HepG2 (cell line): ENCODE data around the gene LGALS3. TPM values are rescaled to one million over a fixed set of nuclear protein-coding genes. Genes with fewer than 3 reads are reported as not detected.

ENCODE experiments used
- ATAC-seq: fragments of 200-7000 bp; cut with Tn5 transposase; 3 replicates; pipeline ENCODE4 v1.9.1; 2020; ENCODE audit warnings: mild to moderate bottlenecking, moderate library complexity
- BruUV-seq: library from RNA; stranded (reverse); fragments of 400-500 nt; replicated peaks from 2 replicates; lab custom pipeline; 2021; lab: Mats Ljungman, UMichigan
- CTCF ChIA-PET: fragments of 300-600 bp; formaldehyde crosslinking; extraction: SDS; loops from one replicate; lab custom pipeline; 2021; ENCODE audit warnings: low total read pairs, inconsistent platforms, low intra/inter-chr PET ratio; lab: Yijun Ruan, JAX
- POLR2A ChIA-PET: fragments of 350-600 bp; sonication (Branson Sonifier 250); formaldehyde crosslinking; loops from one replicate; lab custom pipeline; 2020; ENCODE audit warnings: antibody characterized with exemption, inconsistent platforms; lab: Yijun Ruan, JAX
- DNase-seq: peaks from one replicate; pipeline ENCODE4 v3.0.0-alpha.2; 2015; ENCODE audit warnings: low spot score
- FAIRE-seq: peaks from 3 replicates; lab custom pipeline; 2011; peaks lifted over from hg19 to GRCh38; lab: Jason Lieb, UNC
- H2AFZ ChIP-seq: one replicate; pipeline ENCODE4 v1.6.1; 2011; ENCODE audit warnings: low read length, inconsistent platforms
- H3K27ac ChIP-seq: fragments of 300-600 bp; 3 replicates; pipeline ENCODE4 v1.8.0; 2011; ENCODE audit warnings: mixed run types, mild to moderate bottlenecking, mixed read lengths, low read length, inconsistent platforms; ENCODE audit not compliant: insufficient read depth; ENCODE audit errors: extremely low read length
- H3K27me3 ChIP-seq, 2 experiments: fragments of 200-600 bp in 1 of 2; 2 replicates in 1 of 2; 3 replicates in 1 of 2; pipeline versions ENCODE4 v1.6.0 to v1.8.0; 2011; ENCODE audit warnings: low read length in 2 of 2, mild to moderate bottlenecking in 2 of 2, moderate library complexity in 2 of 2, inconsistent platforms in 1 of 2; ENCODE audit not compliant: insufficient read depth in 2 of 2, control insufficient read depth in 1 of 2
- H3K36me3 ChIP-seq, 2 experiments: fragments of 200-600 bp in 1 of 2; replicated peaks in 1 of 2; 2 replicates in 1 of 2; 3 replicates in 1 of 2; pipeline versions ENCODE4 v1.5.1 to v1.8.0; 2011; ENCODE audit warnings: low read length in 2 of 2, inconsistent platforms in 1 of 2; ENCODE audit not compliant: insufficient read depth in 2 of 2, control insufficient read depth in 1 of 2
- H3K4me1 ChIP-seq: 2 replicates; pipeline ENCODE4 v1.5.1; 2012; ENCODE audit warnings: low read length, inconsistent platforms; ENCODE audit not compliant: insufficient read depth
- H3K4me2 ChIP-seq: 2 replicates; pipeline ENCODE4 v1.6.0; 2011; ENCODE audit warnings: low read depth, low read length, inconsistent platforms
- H3K4me3 ChIP-seq, 3 experiments: fragments of 200-600 bp in 1 of 3; sonication (generic), shearing (Covaris generic) in 1 of 3; replicated peaks in 1 of 3; 2 replicates each; pipeline ENCODE4 v1.5.1; 2011 to 2016; ENCODE audit warnings: low read length in 3 of 3, inconsistent platforms in 2 of 3, low read depth in 2 of 3, mild to moderate bottlenecking in 2 of 3, control low read depth in 1 of 3, mixed read lengths in 1 of 3; ENCODE audit not compliant: insufficient read depth in 1 of 3
- H3K79me2 ChIP-seq: one replicate; pipeline ENCODE4 v1.6.1; 2011; ENCODE audit warnings: low read length, inconsistent platforms; ENCODE audit not compliant: insufficient read depth
- H3K9ac ChIP-seq: 2 replicates; pipeline ENCODE4 v1.6.0; 2011; ENCODE audit warnings: mild to moderate bottlenecking, low read depth, low read length, inconsistent platforms; ENCODE audit not compliant: insufficient read depth
- H3K9me3 ChIP-seq: 2 replicates; pipeline ENCODE4 v1.5.1; 2012; ENCODE audit warnings: mild to moderate bottlenecking, low read length
- H4K20me1 ChIP-seq: 2 replicates; pipeline ENCODE4 v1.6.0; 2011; ENCODE audit warnings: inconsistent platforms, mild to moderate bottlenecking, low read length, moderate library complexity; ENCODE audit not compliant: insufficient read depth
- CEBPB ChIP-seq: IDR thresholded peaks from 2 replicates; pipeline ENCODE4 v1.6.1; 2011; ENCODE audit warnings: low read depth, low read length, improper control_type of control experiment, borderline replicate concordance
- GMEB2 ChIP-seq: IDR thresholded peaks from 2 replicates; pipeline ENCODE4 v1.6.1; 2016; ENCODE audit warnings: missing biosample characterization, missing genetic modification reagents, low read depth
- MTF2 ChIP-seq: sonication (generic); formaldehyde crosslinking; IDR thresholded peaks from 2 replicates; pipeline ENCODE4 v1.5.0; 2020; ENCODE audit warnings: missing genetic modification reagents, borderline replicate concordance
- NAIF1 ChIP-seq: sonication (generic); formaldehyde crosslinking; IDR thresholded peaks from 2 replicates; pipeline ENCODE4 v1.5.0; 2020; ENCODE audit warnings: mild to moderate bottlenecking, missing genetic modification reagents, borderline replicate concordance
- POLR2AphosphoS5 ChIP-seq: IDR thresholded peaks from 2 replicates; pipeline ENCODE4 v1.6.1; 2012; ENCODE audit warnings: low read depth, low read length
- RARG ChIP-seq: sonication (generic); formaldehyde crosslinking; IDR thresholded peaks from 2 replicates; pipeline ENCODE4 v1.4.0; 2020; ENCODE audit warnings: low read depth, mild to moderate bottlenecking, missing genetic modification reagents
- SMAD1 ChIP-seq: sonication (generic); formaldehyde crosslinking; IDR thresholded peaks from 2 replicates; pipeline ENCODE4 v1.4.0; 2020; ENCODE audit warnings: missing genetic modification reagents, low read depth, mild to moderate bottlenecking, borderline replicate concordance
- SP5 ChIP-seq: IDR thresholded peaks from 2 replicates; pipeline ENCODE4 v1.6.1; 2016; ENCODE audit warnings: low read depth, borderline replicate concordance
- TOPORS ChIP-seq: sonication (generic); formaldehyde crosslinking; IDR thresholded peaks from 2 replicates; pipeline ENCODE4 v1.8.0; 2023; ENCODE audit warnings: mild to moderate bottlenecking, missing genetic modification reagents
- ZNF563 ChIP-seq: sonication (generic); formaldehyde crosslinking; IDR thresholded peaks from 2 replicates; pipeline ENCODE4 v1.8.0; 2022; ENCODE audit warnings: mild to moderate bottlenecking, moderate library complexity, missing genetic modification reagents
- WGBS: methylation state at CpG from one replicate; pipeline ENCODE4 v1.1.6; 2017; ENCODE audit warnings: low lambda C conversion rate; 5-methylcytosine and 5-hydroxymethylcytosine counted together
- in situ Hi-C: cut with HindIII; loops from 2 replicates; pipeline ENCODE4 v1.10.0; 2017; ENCODE audit warnings: low pct_unique_long_range_greater_than_20kb; ENCODE audit not compliant: extremely low pct_ligation_motif_present
- intact Hi-C: fragments of 100-400 bp; cut with micrococcal nuclease; formaldehyde crosslinking; loops from one replicate; pipeline ENCODE4 v1.10.0; 2022; ENCODE audit not compliant: unreplicated experiment
- polyA plus RNA-seq, 8 experiments: library from polyadenylated mRNA; depleted of rRNA in 3 of 8; stranded (reverse) in 7 of 8; unstranded in 1 of 8; fragments of >200 nt; fragmentation: Illumina TruSeq in 4 of 8; extraction: Trizol in 4 of 8; gene quantifications; 2 replicates each; pipeline versions ENCODE4 v1.2.1 to v1.2.3, GENCODE V29; 2011 to 2016; ENCODE audit warnings: low read depth in 4 of 8, missing spikeins in 1 of 8, mixed read lengths in 1 of 8; ENCODE audit not compliant: insufficient read depth in 1 of 8
- total RNA-seq, 5 experiments: library from RNA; depleted of rRNA; stranded (reverse); fragments of >200 nt; fragmentation: Illumina TruSeq; extraction: Trizol; gene quantifications; 2 replicates each; pipeline ENCODE4 v1.2.3, GENCODE V29; 2016; ENCODE audit warnings: low read depth in 1 of 5
- TF ChIP-seq, protein P1 (sequence below): IDR thresholded peaks from 2 replicates; pipeline ENCODE4 v1.6.1; 2016; ENCODE audit warnings: low read depth, missing genetic modification reagents, missing compliant biosample characterization
- TF ChIP-seq, protein P2 (sequence below): sonication (generic); formaldehyde crosslinking; conservative IDR thresholded peaks from 2 replicates; pipeline ENCODE4 v1.8.0; 2022; ENCODE audit warnings: low read depth, missing genetic modification reagents

The LGALS3 gene
- total and polyA plus RNA-seq, 2 of the 13 experiments (the other 11 are each of a cell fraction or from before 2014, with no cell fraction given), result 5.0 to 97.4 TPM

DNA sequence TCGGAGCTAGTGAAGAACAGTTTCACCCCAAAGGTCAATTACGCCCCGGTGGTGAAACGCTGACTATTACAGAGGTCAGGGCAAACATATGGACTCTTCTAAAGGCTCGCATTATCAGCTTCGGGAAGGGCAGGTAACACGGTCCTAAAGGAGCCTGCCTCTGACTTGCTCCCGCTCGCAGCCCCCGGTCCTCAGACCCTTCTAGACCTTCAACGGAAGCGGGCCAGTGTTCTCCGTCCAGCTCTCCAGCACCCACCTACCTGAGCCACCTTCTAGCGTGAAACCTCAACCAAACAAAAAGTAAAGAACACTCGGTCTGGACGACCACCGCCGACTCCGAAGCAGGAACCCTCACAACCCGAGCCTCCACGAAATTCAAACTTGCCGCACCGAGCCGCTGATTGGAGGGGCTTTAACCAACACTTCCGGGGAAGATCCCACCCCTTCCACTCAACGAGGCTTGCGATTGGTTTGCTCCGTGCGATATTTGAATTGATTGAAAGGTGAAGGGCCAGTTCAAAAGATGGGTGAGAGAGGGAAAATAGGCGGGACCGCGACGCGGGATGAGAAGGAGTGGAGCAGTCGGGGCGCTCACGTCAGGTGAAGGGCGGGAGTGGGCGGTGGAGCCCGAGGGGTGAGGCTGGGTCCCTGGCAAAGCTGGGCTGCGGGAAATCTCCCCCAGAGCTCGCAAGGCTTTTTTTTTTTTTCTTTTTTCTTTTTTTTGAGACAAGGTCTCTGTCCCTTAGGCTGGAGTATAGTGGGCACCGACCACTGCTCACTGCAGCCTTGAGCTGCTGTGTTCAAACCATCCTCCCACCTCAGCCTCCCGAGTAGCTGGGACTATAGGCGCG, 62.4 kb downstream of the LGALS3 start, which contains the start of gene DLGAP5 (continued):
- 0 out of 2 replicates have a peak, but pooled peaks have one; percentile 17 for TF ChIP-seq GMEB2 (CRISPR knock-in tag)
- TF ChIP-seq SP5 (CRISPR knock-in tag), result peak; percentile 56
- no peak for TF ChIP-seq RARG (CRISPR knock-in tag)
- TF ChIP-seq TOPORS (CRISPR knock-in tag), result 0 out of 2 replicates have a peak, but pooled peaks have one; percentile 64
- TF ChIP-seq CEBPB, result no peak
- no peak for TF ChIP-seq MTF2 (CRISPR knock-in tag)

DNA sequence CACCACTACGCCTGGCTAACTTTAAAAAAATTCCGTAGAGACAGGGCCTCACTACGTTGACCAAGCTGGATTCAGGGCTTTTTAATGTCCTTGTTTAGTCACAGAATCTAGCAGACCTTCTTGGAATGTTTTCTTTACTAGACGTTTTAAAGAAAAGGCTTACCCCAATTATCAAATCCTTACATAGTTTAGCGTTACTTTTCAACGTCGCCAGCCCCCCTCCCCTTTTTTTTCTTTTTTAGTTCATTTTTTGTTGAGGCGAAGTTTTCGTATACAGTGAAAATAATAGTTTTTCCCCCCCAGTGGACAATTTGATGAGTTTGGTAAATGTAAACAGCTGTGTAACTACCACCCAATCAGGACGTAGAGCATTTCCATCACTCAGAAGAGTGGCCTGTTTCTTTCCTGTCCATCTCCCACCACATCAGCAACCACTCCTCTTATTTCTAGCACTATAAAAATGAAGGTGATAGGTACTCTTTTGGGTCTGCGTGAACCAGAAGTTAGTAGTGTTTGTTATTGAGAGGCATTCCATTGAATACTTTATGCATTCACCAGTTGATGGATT, 63.1 kb downstream of the LGALS3 start:
- Histone ChIP-seq H3K9me3 (no peaks in the 10 kb centered on the region), H4K20me1 (no peaks in the 10 kb centered on the region), H3K9ac (peak overlapping the region; percentile 33; the same call in 1 of the 2 replicates), H3K79me2 (peaks cover 35% of the 10 kb centered on the region), H3K27me3 (no peaks in the 10 kb centered on the region; a peak in 1 of 5 replicates), H3K4me3 (peak overlapping the region; percentile 56 to 88 (median 87)), H3K4me2 (peak overlapping the region; percentile 84), H3K36me3 (0 out of 5 replicates have a peak, but pooled peaks cover 0 to 4% of the 10 kb centered on the region in 2 experiments), H2AFZ (peak overlapping the region; percentile 77), H3K27ac (peak overlapping the region; percentile 34), H3K4me1 (peaks cover 21% of the 10 kb centered on the region)
- TSS peak; percentile 54 for BruUV-seq
- ChIA-PET CTCF (no interaction called here), POLR2A (interaction anchor here (0.7 kb wide), 1 partner anchor 141 kb away, joined by 3 read pairs; no protein-coding TSS in a partner anchor)
- ATAC-seq (no peak), FAIRE-seq (no peak), DNase-seq (no peak)
- WGBS, result 10% methylated on average over 11 of the region's 11 CpGs
- intact Hi-C loops (no loop called here), in situ Hi-C loops (no loop called here)
- TF ChIP-seq SMAD1 (CRISPR knock-in tag) (no peak), POLR2AphosphoS5 (no peak), NAIF1 (CRISPR knock-in tag) (no peak), ZNF563 (no peak)
- TF ChIP-seq, protein P1, sequence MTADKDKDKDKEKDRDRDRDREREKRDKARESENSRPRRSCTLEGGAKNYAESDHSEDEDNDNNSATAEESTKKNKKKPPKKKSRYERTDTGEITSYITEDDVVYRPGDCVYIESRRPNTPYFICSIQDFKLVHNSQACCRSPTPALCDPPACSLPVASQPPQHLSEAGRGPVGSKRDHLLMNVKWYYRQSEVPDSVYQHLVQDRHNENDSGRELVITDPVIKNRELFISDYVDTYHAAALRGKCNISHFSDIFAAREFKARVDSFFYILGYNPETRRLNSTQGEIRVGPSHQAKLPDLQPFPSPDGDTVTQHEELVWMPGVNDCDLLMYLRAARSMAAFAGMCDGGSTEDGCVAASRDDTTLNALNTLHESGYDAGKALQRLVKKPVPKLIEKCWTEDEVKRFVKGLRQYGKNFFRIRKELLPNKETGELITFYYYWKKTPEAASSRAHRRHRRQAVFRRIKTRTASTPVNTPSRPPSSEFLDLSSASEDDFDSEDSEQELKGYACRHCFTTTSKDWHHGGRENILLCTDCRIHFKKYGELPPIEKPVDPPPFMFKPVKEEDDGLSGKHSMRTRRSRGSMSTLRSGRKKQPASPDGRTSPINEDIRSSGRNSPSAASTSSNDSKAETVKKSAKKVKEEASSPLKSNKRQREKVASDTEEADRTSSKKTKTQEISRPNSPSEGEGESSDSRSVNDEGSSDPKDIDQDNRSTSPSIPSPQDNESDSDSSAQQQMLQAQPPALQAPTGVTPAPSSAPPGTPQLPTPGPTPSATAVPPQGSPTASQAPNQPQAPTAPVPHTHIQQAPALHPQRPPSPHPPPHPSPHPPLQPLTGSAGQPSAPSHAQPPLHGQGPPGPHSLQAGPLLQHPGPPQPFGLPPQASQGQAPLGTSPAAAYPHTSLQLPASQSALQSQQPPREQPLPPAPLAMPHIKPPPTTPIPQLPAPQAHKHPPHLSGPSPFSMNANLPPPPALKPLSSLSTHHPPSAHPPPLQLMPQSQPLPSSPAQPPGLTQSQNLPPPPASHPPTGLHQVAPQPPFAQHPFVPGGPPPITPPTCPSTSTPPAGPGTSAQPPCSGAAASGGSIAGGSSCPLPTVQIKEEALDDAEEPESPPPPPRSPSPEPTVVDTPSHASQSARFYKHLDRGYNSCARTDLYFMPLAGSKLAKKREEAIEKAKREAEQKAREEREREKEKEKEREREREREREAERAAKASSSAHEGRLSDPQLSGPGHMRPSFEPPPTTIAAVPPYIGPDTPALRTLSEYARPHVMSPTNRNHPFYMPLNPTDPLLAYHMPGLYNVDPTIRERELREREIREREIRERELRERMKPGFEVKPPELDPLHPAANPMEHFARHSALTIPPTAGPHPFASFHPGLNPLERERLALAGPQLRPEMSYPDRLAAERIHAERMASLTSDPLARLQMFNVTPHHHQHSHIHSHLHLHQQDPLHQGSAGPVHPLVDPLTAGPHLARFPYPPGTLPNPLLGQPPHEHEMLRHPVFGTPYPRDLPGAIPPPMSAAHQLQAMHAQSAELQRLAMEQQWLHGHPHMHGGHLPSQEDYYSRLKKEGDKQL, result no peak
- TF ChIP-seq, protein P2, sequence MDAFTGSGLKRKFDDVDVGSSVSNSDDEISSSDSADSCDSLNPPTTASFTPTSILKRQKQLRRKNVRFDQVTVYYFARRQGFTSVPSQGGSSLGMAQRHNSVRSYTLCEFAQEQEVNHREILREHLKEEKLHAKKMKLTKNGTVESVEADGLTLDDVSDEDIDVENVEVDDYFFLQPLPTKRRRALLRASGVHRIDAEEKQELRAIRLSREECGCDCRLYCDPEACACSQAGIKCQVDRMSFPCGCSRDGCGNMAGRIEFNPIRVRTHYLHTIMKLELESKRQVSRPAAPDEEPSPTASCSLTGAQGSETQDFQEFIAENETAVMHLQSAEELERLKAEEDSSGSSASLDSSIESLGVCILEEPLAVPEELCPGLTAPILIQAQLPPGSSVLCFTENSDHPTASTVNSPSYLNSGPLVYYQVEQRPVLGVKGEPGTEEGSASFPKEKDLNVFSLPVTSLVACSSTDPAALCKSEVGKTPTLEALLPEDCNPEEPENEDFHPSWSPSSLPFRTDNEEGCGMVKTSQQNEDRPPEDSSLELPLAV (CRISPR knock-in tag), result no peak
